Sigmoid colon (tissue), 3 donors: Measurements from ENCODE around the gene FANCD2OS.

Experiments used
- POLR2A ChIP-seq, 2 donors: fragments of 450-650 bp; IDR thresholded peaks; one replicate each; pipeline ENCODE4 v1.6.1; 2016; ENCODE audit warnings: antibody characterized with exemption in 2 of 2, mild to moderate bottlenecking in 2 of 2, moderate library complexity in 2 of 2
- TF ChIP-seq, protein P1 (sequence below), 4 experiments: fragments of 450-650 bp in 3 of 4; fragments of 200-600 bp in 1 of 4; IDR thresholded peaks; one replicate each; pipeline ENCODE4 v1.5.1; 2016 to 2019; ENCODE audit warnings: antibody characterized with exemption in 4 of 4, mild to moderate bottlenecking in 3 of 4, moderate library complexity in 2 of 4

DNA sequence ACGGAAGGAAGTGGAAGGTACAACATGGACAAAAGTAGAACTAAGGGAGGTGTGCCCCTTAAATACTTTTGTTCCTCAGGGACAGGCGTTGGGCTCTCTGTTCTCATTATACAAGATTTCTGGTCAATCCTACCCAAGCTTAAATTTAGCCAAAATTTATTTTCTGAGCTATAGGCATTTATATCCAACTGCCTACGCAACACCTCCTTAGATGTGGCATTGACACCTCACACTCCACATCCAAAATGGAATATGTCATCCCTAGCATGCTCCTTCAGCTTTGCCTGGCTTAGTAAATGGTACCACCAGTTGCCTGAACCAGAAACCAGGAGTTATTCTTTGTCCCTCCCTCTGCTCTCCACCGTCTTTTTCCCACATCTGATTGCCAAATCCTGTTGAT, 26.2 kb downstream of the FANCD2OS start:
- TF ChIP-seq, protein P1, sequence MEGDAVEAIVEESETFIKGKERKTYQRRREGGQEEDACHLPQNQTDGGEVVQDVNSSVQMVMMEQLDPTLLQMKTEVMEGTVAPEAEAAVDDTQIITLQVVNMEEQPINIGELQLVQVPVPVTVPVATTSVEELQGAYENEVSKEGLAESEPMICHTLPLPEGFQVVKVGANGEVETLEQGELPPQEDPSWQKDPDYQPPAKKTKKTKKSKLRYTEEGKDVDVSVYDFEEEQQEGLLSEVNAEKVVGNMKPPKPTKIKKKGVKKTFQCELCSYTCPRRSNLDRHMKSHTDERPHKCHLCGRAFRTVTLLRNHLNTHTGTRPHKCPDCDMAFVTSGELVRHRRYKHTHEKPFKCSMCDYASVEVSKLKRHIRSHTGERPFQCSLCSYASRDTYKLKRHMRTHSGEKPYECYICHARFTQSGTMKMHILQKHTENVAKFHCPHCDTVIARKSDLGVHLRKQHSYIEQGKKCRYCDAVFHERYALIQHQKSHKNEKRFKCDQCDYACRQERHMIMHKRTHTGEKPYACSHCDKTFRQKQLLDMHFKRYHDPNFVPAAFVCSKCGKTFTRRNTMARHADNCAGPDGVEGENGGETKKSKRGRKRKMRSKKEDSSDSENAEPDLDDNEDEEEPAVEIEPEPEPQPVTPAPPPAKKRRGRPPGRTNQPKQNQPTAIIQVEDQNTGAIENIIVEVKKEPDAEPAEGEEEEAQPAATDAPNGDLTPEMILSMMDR (IDR thresholded peaks at IDR 0.05): no peak
- TF ChIP-seq POLR2A (IDR thresholded peaks at IDR 0.05): no peak
